Loucy (cell line): ENCODE results near the gene DPF1.

ENCODE experiments used
- CTCF ChIP-seq: fragments of 200-600 bp; sonication (generic); conservative IDR thresholded peaks from 2 replicates; pipeline ENCODE4 v1.5.1; 2014; ENCODE audit warnings: mild to moderate bottlenecking, antibody characterized with exemption, low read length
- EZH2phosphoT487 ChIP-seq: fragments of 200-600 bp; IDR thresholded peaks from 2 replicates; pipeline ENCODE4 v1.6.1; 2018; ENCODE audit warnings: antibody characterized with exemption, mild to moderate bottlenecking, moderate library complexity, borderline replicate concordance

DNA sequence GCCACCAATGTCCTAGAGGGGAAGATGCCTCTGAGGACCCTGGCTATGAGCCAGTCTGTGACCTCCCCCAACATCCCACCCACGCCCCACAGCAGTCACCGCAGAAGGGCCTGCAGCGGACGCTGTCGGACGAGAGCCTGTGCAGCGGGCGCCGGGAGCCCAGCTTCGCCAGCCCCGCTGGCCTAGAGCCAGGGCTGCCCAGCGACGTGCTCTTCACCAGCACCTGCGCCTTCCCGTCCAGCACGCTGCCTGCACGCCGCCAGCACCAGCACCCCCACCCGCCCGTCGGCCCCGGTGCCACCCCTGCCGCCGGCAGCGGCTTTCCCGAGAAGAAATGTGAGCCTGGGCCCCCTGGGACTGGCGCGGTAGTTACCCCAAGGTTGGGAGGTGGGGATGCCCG, 30.6 kb downstream of the DPF1 start:
- TF ChIP-seq CTCF = no peak
- no peak for TF ChIP-seq EZH2phosphoT487
